Measurements from ENCODE around the gene NIPAL4.
A peak's percentile ranks its signal among the peaks of the same experiment; 100 is the strongest.

NIPAL4 gene

DNA sequence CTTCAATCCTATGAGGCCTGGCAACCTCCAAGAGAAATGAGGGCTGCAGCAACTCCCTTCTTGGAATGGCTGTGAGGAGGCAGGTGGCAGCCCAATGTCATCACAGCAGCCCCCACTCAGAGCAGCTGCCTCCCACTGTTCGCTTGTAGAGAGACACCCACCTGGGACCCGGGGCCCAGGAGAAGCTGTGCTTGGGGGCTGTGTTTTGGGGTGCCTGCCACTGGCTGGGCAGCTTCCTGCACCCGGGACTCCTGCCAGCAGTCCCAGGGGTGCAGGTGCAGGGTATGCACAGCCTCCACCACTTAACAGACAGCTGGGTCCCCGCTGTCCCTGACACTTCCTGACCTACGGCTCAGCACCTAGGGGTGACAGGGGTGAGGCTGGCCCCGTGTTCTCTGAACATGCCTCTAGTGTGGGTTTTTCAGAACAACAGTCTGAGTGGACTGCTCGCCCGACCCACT is 26.2 kb downstream of the NIPAL4 start:
- no peak for DNase-seq (ENCODE audit: low spot score)

DNA sequence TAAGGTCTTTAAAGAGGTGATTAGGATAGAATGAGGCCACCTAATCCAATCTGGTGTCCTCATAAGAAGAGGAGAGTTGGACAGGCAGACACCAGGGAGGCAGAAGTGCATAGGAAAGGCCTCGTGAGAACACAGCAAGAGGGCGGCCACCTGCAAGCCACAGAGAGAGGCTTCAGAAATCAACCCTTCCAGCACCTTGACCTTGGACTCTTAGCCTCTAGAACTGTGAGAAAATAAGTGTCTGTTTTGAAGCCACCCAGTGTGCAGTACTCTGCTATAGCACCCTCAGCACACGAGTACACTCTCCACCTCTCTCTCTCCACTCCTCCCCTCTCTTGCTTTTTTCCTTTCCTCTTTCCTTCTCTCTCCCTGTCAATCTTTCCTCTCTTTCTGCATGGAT is 26.8 kb downstream of the NIPAL4 start:
- no peak for DNase-seq (ENCODE audit: low spot score)

DNA sequence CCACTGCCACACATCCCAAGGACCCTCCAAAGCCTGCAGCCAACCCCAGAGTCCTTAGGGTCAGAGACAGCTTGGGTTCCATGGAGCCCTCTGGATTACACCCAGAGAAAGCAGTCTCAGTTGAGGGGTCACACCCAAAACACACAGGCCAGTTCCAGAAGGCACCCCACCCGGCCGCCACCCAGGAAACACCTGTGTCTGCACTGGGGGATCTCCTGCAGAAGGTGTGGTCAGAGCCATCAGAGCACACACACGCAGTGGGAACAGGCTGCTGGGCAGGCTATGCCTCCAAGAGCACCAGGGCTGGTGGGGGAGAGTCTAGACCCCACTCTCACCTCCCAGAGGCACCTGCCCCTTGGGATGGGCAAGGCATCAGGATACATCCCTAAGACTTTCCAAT is 27.3 kb downstream of the NIPAL4 start:
- no peak for DNase-seq (ENCODE audit: low spot score)

DNA sequence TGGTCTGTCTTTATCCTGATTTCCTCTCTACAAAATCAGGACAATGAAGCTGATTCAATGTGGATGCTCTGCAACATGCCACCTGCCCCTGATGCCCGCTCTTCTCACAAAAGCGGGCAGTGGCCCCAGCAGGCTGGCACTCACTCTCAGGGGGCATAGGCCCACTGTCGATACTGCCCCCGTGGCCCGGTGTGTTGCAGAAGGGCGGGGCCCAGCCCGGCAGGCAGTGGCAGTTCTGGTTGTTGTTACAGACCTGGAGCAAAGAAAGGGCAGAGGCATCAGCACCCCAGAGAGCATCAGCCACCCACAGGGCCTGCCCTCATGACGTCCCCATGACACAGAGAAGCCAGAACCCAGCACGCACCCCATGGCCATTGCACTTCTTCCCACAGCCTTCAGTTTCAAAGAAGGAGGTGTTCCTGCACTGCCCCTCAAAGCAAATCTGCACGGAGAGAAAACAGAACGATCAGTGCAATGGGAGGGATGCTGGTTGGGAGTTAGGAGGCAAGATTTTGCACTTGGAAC is 31.5 kb downstream of the NIPAL4 start:
- DNase-seq (ENCODE audit: low spot score) = no peak

DNA sequence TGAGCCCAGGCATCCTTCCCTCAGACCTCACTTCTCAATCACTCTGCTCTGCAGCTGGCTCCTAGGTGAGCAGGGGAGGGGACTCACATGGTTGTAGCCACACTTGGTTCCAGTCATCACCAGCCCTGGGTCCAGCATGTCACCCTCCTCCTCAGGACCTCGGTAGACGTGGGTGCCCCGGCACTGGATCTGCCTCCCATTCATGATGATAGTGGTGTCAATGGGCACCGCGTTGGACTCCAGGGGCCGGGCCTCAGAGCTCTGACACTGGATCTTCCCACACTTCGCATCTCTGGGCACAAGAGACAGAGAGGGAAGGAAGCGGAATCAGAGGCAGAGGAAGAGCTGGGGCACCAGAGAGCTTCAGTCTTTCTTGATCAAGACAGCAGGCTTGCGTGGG is 32.9 kb downstream of the NIPAL4 start:
- DNase-seq (ENCODE audit: low spot score) = no peak

DNA sequence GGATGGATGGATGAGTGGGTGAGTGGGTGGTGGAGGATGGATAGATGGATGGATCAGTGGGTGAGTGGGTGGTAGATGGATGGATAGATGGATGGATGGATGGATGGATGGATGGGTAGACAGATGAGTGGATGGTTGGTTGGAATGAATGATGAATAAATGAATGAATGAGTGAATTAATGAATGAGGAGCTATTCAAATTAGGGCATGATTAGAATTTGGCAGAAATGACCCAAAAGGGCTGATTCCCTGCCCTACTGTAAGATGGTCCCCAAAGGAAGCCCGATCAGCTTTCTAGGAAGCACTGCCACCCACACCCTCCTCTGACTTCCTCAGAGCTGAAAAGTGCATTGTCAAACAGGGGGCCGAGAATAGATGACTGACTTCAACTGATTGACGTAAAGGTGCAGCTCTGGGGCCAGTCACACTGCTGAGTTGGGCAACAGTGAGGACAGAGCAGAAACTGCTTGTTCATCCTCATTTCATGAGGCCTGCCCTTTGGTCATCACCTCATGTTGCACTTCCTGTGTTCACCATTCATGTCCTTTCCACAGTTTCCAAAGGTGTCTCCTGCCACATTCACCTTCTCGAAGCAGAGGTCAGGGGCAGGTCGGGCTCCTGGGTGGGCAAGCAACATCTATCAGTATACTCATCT is 34.3 kb downstream of the NIPAL4 start:
- no peak for DNase-seq (ENCODE audit: low spot score)

GRCh38 chr5:157496864-157497263 is 36.9 kb downstream of the NIPAL4 start:
- DNase-seq (ENCODE audit: low spot score) = no peak

GRCh38 chr5:157497875-157498611 is 38.0 kb downstream of the NIPAL4 start:
- DNase-seq (ENCODE audit: low spot score) = no peak

DNA sequence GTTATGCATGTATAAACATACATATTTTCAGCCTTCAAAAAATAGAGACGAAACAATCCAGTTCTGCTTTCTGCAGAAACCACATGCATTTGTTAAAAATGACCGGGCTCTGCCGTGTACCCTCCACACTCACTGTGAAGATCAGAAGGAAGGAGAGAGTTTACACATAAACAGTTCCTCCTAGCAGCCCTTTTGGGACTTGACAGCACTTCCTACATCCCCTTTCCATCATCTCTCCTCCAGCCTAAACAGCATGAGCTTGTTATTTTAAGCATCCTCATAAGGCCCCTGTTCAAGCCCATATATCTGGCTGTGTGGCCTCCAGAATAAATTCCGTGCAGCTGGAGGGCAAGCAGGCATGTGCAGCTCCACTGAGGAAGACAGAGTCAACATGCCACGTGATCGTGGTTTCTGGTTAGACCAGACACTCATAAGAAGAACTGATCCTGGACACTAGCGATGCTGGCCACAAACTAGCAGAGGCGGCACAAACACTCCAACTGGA is 42.2 kb downstream of the NIPAL4 start:
- peak; percentile 62 for DNase-seq (ENCODE audit: low spot score)

DNA sequence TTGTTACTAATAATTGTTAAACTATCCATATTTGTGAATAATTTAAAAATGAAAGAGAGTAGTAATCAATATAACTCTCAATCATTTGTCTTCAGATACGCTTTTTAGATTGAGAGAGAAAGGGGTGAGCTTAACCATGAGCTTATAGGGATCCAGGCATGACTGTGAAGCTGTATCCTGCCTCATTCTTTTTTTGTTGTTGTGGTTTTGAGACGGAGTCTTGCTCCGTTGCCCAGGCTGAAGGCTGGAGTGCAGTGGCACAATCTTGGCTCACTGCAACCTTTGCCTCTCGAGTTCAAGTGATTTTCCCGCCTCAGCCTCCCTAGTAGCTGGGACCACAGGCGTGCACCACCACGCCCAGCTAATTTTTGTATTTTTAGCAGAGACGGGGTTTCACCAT is 44.0 kb downstream of the NIPAL4 start:
- DNase-seq (ENCODE audit: low spot score) = no peak

DNA sequence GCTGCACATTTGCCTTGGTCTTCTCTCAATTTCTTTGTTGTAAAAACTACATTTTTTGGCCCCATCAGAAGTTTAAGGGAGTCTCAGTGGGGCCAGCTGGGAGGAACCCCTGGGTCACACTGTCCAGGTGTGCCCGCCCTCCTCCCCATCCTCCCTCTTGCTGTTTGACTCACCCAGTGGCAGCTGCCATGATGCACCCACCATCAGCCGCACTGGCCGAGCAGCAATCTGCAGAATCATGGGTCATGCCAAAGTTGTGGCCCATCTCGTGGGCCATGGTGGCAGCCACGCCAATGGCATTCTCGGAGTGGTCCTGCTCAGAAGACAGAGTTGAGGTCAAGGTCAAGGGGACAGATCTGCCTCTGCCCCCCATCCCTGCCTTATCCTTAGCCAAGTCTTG is 45.5 kb downstream of the NIPAL4 start:
- DNase-seq (ENCODE audit: low spot score) = no peak

- no peak for DNase-seq (ENCODE audit: low spot score)
These were observed 46.1 kb downstream of the NIPAL4 start for GRCh38 chr5:157506066-157506590.

- no peak for DNase-seq (ENCODE audit: low spot score)
These were observed 47.2 kb downstream of the NIPAL4 start for GRCh38 chr5:157506981-157507780.

GRCh38 chr5:157509093-157509492 is 49.1 kb downstream of the NIPAL4 start:
- no peak for DNase-seq (ENCODE audit: low spot score)

DNA sequence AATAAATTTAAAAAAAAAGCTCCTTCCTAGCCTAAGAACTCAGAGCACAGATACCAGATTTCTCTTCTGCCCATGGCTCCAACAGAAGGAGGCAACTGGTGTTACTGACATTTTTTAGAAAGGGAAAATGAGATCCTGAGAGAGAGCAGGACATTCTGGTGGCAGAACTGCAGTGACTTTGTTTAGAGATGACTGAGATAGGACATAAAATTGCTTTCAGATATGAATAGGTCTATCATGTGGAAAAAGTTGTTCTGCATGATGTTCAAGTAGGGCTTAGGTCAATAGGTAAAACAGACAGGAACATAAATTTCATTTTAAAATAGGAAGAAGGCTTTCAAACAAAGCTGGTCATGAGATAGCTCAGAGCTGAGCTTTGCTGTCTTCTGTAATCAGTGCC is 49.6 kb downstream of the NIPAL4 start:
- no peak for DNase-seq (ENCODE audit: low spot score)

GRCh38 chr5:157510682-157511081 is 50.7 kb downstream of the NIPAL4 start:
- no peak for DNase-seq (ENCODE audit: low spot score)

DNA sequence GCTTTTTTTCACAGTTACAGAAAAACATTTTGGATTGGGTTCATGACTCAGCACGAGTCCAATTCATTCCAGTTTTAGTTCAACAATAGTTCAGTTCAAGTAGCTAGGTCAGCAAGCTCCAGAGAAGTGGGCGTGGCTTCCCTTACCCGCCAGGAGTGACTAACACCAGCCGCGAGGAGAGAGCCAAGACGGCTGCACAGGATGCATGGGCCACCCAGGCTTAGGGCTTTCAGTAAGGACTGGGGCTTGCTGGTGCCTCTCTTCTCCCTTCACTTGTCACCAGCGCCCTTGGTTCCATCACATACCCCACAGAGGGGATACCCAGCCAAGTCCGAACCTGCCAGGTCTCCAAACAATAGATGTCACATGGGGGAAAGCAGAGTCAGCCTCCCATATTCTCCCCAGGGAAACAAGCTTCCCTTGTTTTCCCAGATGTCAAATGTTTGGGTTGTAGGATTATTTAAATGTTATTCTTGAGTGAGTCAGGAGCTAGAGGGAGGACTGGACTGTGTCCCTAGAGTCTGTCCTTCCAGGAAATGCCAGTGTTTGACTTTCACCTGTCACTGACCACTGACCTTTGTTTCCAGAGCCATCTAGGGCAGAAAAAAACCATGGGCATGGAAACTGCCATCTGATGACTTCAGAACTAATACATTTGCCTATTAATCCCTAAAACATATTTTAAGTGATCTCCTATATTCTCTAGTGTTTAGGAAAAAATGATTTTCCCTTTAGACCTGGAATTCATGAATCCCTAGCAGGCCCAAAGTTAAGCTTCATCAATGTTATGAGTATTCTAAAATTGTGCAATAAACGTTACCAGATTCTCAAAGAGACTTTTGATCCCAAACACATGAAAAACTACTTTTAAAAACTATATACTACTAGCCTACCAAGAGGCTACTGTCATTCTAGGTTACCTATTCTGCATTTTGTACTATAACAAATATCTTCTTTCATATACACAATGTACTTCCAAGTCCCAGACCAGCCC is 51.9 kb downstream of the NIPAL4 start:
- peak; percentile 81 for DNase-seq (ENCODE audit: low spot score)

DNA sequence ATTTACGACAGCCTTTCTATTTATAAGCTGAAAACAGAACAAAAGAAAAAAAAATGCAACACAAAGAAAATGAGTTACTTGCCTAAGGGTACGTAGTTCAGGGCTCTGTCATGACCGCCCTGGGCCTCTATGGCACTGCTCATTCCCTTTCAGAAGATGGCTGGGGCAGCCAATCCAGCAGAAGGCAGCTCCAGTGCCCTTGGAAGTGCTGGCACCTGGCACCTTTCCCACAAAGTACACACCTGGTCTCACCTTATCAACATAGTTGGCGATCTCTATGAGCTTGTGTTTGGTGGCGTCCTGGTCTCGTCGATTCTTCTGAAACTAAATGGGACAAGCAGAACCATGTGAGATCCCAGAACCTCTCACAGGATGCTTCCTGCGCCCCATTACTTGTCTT is 53.2 kb downstream of the NIPAL4 start:
- no peak for DNase-seq (ENCODE audit: low spot score)

- no peak for DNase-seq (ENCODE audit: low spot score)
These were observed 55.0 kb downstream of the NIPAL4 start for GRCh38 chr5:157514974-157515373.

GRCh38 chr5:157516006-157516405 is 56.0 kb downstream of the NIPAL4 start:
- DNase-seq (ENCODE audit: low spot score) = no peak
